ENCODE measurements around the gene KCNJ16.
A peak's percentile ranks its signal among the peaks of the same experiment; 100 is the strongest.

The KCNJ16 gene

DNA sequence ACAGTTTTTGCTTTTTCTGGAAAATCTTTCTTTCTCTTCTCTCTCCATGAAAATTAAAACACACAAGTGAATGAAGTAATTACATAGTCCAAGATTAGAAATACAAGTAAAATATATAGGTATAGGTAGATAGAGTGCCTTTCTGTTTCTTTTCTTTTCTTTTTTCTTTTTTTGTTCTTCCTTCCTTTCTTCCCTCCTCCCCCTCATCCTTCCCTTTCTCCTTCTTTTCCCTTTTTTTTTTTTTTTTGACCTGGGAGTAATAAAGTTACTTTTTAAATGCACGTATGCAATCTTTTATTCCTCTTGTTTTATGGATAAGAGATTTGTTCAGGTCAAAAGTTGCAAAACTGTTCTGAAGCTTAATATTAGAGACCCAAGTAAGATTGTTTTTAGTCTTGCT lies 59.8 kb downstream of the KCNJ16 start:
- DNase-seq, result no peak

DNA sequence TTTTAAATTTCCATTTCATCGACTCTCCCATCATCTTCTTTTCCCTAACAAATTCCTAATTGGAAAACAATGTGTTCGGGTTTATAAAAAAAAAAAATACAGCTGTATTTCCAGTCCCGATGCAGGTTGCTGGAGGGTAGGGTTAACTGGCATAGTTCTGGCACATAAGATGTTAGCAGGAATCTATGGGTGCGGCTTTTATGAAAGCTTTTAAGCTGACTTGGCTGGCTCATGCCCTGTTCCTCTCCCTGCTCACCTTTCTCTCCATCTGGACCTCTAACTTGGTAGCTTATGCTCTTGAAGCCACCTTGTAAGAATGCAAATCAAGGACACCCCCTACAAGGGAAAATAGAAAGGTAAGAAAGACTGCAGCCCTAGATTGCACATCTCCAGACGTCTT lies 61.1 kb downstream of the KCNJ16 start:
- no peak for DNase-seq

- DNase-seq, result no peak
These were observed 62.6 kb downstream of the KCNJ16 start for GRCh38 chr17:70137451-70138230.

DNA sequence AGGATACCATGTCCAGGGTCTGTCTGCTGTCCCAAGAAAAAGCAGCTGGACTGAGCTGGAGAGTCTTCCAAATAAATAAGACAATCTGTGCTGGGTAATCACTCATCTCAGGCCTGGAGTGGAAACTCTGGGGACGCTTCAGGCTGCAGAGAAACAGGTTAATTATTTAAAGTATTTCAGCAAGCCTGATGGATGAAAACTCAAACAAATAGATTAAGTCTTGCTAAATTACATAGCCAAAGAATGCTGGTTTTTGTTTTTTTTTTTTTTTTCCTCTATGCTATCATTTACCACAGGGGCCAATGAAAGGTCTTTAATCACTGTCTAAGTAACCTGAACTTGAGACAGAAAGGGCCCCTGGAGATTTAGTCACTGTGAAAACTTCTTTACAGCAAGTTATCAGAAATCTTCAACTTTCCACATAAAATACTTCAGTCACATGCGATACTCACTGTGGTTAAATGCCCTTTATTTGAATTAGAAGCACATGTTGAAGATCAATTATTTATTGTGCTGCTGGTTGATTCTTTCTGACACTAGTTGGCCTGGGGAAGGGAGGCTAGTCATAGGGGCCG lies 63.4 kb downstream of the KCNJ16 start:
- DNase-seq, result no peak

- DNase-seq, result no peak
These were observed 64.5 kb downstream of the KCNJ16 start for GRCh38 chr17:70139449-70139993.

- DNase-seq, result no peak
These were observed 69.3 kb downstream of the KCNJ16 start for GRCh38 chr17:70144260-70144846.

DNA sequence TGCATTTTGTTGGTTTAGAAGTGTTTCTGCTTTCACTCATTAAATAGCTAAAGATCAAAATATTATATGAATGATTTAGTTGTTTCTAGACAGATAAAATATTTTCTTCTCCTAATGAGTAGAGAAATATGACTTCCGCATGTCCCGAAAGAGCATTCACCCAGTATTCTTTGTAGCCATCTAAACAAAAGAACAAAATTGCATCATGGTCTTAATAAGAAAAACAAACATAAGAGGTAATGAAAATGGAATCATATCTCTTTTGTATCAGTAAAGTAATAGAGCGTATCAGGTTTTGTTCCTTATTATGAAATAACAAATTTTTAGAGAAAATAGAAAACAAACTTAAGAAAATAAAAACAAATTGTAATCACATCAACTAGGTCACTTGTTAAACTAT lies 78.2 kb downstream of the KCNJ16 start:
- DNase-seq, result no peak

DNA sequence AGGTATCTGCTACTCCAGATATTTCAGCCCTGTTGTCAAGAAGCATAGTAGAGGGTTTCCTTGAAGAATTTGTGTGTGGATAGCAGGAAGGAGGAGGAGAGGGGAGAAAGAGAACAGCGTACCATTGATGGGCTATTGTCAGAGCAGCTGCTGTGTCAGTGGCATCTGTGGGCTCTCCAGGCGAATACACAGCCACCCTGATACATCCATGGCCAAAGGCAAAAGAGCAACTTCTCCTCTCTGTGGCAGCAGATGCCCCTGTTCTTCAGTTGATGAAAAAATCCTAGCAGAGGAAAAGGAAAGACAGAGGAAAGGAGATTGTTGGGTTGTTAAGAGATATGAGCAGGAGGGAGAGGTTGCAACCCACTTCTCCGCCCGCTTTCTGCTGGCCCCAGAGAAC lies 82.1 kb downstream of the KCNJ16 start:
- no peak for DNase-seq

GRCh38 chr17:70158180-70158579 lies 83.2 kb downstream of the KCNJ16 start:
- no peak for DNase-seq

DNA sequence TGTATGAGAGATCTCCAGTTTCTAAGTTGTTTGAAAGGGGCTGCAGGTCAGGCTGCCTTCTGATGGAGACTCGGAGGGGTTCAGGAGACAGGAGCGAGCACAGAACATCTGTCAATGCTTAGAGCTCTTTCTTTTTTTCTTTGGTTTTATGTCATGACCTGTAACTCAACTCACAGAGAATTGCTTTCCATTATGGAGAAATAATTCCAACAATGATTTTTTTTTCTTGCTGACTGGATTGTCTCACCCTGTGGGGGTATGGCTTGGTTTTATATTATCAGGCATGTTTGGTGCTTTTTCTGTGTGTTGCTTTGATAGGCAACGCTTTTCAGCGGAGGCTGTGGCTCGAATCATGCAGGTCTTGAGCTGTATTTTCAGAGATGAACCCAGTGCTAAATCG lies 83.6 kb downstream of the KCNJ16 start:
- DNase-seq, result no peak

DNA sequence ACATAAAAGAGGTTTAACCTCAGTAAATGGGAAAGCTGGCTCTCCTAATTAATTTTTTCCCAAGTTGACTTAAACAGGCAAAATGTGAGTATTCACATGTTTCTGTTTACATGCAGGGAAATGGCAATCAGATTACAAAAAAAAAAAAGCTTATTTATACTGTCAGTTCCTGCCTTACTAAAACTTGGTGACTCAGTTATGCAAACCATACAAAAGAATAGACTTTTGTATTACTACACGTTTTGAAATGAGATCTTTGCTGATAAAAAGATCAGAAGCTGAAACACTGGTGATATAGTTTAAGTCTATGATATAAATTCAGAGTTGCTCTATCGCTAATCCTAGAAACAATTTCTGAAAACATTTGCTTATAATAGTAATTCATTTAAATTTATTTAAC lies 85.0 kb downstream of the KCNJ16 start:
- DNase-seq, result no peak

- DNase-seq, result no peak
These were observed 86.5 kb downstream of the KCNJ16 start for GRCh38 chr17:70161519-70161918.

DNA sequence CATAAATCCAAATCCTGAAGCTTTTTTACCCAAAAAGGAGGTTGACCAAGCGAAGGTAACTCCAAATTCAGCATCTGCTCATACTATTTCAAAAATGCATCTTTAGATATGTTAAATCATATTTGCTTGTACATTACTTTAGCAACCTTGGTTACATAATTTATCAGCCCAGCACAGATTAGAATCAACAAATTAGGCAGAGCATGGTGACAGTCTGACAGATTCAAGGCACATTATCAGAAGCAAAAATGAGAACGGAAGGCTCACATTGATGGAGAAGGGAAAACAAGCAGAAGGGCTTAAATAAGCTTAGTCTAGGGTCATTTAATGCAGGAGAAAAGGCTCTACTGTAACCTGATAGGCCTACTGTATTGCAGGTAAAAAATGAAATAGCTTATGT lies 90.4 kb downstream of the KCNJ16 start:
- DNase-seq, result no peak

GRCh38 chr17:70166615-70167014 lies 91.6 kb downstream of the KCNJ16 start:
- DNase-seq, result no peak

- no peak for DNase-seq
These were observed 93.3 kb downstream of the KCNJ16 start for GRCh38 chr17:70168044-70168976.

GRCh38 chr17:70168977-70169708 lies 94.1 kb downstream of the KCNJ16 start, which contains the start of gene KCNJ2:
Gene KCNJ2, plus strand, starts transcription at chr17:70169532. Its CDS starts 5,508 bp downstream, at chr17:70175040.
- DNase-seq, result peak; percentile 57

GRCh38 chr17:70169709-70170597 lies 94.9 kb downstream of the KCNJ16 start:
- DNase-seq, result no peak

DNA sequence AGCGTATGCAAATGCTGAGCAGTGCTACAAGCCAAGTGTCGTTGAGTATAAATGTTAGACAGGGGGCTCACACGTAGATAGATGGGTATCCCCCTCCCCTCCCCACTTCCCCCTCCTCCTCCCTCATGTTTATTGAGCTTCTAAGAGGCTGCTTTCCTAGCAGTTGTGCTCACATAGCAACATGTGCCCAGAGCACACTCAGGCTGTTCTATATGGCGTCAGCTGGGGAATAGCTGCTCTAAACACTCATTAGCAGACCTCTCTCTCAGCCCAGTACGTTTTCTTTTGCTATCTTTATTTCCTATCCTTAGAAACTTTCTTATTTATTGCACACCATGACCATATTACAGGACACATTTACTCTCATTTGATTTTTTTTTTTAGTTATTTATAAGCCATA lies 96.1 kb downstream of the KCNJ16 start:
- DNase-seq, result no peak

GRCh38 chr17:70172449-70172848 lies 97.4 kb downstream of the KCNJ16 start:
- no peak for DNase-seq

DNA sequence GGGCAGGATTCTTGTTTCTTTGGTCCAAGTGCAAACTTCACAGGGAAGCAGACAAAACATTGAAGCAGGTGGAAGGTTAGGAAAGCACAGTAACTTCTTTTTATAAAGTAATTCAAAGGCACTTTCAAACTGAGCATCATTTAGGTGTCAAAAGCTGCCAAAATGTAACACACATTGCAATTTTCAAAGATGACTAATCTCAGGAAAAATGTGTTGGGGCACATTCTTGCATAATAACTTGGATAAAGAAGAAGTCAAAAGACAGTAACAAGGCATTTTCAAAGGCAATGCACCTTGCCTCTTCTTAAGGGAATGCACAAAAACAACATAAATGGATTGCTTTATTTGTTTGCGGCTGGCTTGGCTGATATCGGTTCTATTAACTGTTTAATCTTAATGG lies 97.9 kb downstream of the KCNJ16 start:
- DNase-seq, result no peak

- DNase-seq, result no peak
These were observed 98.7 kb downstream of the KCNJ16 start for GRCh38 chr17:70173681-70174080.

Measured in 8988T (cell line).